ENCODE results near the gene SYCP2. TPM values are rescaled to one million over a fixed set of nuclear protein-coding genes. Genes with fewer than 3 reads are reported as not detected.
"Not testable (repeated sequence)": the region's sequence is repeated elsewhere in the genome, so short reads cannot be mapped to it uniquely, and the experiment has no call there.

Gene SYCP2
- total RNA-seq (2014; rRNA removed; shearing (Covaris generic)), result 0.26 and 0.29 TPM in 2 replicates

DNA sequence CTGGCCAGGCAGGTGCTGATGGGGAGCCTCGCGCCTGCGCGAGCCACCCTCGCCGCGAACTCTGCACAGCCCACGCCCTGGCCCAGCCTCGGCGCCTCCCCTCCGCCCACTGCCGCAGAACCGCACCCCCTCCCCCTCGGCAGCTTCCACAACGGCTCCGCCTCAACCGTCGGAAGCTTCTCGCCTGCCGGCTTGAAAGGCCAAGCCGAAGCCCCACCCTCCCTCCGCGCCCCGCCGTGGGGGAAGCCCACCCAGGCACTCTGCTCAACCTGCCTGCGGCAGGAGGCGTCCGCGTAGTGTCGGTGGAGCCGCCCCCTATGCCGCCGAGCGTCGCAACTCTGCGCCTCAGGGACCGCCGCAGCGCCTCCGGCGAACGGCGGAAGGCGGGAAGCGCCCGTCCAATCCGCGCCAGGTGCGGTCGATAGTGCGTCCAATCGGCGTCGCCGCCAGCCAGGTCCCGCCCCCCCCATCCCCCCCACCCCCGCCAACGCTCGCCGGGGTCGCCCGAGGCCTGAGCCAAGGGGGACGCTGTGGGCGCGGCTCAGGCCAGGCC lies at the start of gene SYCP2:
Gene SYCP2 (minus strand): TSS at position 342 of the 553 bp plus-strand sequence. CDS start 11,224 bp downstream, outside the sequence.
- no peak for DNase-seq (ENCODE audit: low spot score)

DNA sequence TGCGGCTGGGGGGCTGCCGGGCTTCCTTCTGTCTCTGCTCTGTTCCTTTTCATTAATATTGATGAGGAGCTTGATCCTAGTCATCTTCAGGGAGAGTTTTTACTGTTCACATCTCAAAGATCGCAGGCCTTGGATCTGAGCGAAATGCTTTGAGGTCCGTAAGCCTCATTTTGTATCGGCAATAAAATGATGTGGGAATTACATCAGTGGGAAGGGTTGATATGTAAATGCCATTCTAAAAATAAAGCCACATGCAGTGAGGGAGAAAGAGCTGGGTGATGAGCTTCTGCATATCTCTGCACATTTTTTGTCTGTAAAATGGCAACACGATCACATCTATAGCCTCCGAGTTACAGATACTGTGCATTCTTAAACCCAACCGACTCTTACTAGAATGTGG lies 49.6 kb upstream of the SYCP2 start:
- DNase-seq (ENCODE audit: low spot score), result no peak

DNA sequence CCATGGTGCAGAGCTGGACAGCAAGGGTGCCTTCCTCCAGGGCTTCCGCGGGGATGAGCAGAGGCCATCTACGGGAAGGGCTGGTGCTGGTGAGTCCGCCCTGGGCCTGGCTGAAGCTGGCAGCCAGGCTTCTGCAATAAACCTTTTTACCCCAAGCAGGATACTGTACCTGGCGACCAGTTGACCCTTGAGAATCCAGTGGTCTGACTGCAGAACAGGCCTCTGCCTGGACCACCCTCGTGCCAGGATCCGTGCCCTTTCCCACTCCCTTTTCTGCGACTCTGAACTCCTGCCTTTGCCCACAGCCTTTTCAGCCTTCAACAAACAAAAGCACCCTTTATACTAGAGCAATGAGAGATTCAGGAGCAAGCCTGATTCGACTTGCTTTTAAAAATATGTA lies 43.6 kb upstream of the SYCP2 start:
- DNase-seq (ENCODE audit: low spot score), result no peak

DNA sequence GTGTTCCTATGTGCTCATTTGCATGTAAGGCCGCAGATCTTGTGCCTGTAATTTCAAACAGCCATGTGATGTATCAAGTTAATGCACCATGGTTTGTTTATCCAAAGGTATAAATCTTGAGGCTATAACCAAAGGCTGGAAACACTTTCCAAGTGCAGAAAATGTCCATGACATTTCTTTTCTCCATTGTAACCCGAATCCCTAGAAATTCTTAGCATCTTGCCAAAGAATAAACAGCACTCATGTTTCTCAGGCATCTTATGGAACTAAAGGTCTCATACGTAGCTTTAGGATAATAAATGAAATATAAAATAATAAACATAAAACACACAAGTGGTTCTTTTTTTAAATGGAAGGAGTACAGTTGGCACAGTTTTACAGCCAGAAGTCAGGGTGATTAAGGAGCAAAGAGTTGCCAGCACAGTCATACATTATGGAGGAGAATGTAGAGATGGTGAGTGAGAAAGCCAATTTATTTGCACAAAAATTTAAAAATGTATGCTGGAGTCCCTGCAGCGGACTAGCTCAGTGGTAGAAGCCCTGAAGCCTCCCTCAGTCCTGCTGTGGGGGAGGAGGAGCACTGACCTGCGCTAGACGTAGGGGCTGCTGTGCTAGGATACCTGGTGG lies 42.8 kb upstream of the SYCP2 start:
- no peak for DNase-seq (ENCODE audit: low spot score)

- no peak for DNase-seq (ENCODE audit: low spot score)
These were observed 38.8 kb upstream of the SYCP2 start for GRCh38 chr20:59972037-59972801.

DNA sequence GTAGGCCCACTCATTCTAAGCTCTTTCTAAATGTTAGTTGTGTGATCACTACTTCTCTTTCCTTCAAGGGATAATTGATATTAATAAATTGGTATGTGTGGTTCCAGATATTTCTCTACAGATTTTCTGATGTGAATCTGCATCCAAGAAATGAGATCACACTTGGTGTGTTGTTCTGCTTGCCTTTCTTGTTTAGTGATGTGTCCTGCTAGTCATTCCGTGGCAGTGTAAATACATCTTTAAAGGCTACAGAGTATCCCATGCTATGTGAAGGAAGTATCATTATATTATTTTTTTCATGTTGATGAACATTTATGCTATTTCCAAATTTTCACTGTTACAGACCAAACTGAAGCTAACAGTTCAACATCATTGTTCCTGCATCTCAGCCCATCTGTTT lies 38.0 kb upstream of the SYCP2 start:
- no peak for DNase-seq (ENCODE audit: low spot score)

GRCh38 chr20:59966428-59966827 lies 33.0 kb upstream of the SYCP2 start:
- no peak for DNase-seq (ENCODE audit: low spot score)

GRCh38 chr20:59962155-59962554 lies 28.7 kb upstream of the SYCP2 start:
- no peak for DNase-seq (ENCODE audit: low spot score)

GRCh38 chr20:59961423-59961822 lies 28.0 kb upstream of the SYCP2 start:
- no peak for DNase-seq (ENCODE audit: low spot score)

DNA sequence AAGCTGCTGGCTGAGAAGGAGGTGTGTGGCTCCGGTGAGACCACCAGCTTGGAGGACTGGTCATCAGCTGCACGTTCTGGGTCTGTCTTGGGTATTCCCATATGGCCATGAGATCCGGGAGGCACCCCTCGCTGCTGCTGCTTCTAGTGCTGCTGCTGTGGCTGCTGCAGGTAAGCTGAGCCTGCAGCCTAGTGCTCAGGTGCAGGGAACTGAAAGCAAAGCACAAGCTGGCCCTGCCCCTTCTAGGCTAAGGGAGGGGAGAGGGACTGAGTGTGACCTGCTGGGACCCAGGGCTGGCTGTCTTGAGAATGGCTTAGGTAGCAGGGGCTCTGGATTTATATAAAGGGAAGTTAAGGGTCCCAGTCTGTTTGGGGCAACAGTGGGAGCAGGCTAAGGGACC lies 25.2 kb upstream of the SYCP2 start:
- DNase-seq (ENCODE audit: low spot score), result no peak

- no peak for DNase-seq (ENCODE audit: low spot score)
These were observed 24.7 kb upstream of the SYCP2 start, which contains the start of gene CDH26 for GRCh38 chr20:59958123-59958522. CDH26 (plus strand) TSS chr20:59958423; CDS start chr20:59958727, 304 bp downstream.

DNA sequence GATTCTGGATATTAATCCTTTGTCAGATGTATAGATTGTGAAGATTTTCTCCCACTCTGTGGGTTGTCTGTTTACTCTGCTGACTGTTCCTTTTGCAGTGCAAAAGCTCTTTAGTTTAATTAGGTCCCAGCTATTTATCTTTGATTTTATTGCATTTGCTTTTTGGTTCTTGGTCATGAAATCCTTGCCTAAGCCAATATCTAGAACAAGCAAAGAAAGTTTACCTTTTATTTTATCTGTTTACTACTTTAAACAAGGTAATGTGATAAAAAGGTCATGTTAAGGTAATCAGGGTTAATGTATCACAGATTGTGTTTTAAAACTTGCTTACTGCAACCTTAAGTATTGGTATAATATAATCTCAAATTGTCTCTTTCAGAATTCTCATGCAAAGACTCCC lies 24.1 kb upstream of the SYCP2 start:
- not testable (repeated sequence) for DNase-seq (ENCODE audit: low spot score)

DNA sequence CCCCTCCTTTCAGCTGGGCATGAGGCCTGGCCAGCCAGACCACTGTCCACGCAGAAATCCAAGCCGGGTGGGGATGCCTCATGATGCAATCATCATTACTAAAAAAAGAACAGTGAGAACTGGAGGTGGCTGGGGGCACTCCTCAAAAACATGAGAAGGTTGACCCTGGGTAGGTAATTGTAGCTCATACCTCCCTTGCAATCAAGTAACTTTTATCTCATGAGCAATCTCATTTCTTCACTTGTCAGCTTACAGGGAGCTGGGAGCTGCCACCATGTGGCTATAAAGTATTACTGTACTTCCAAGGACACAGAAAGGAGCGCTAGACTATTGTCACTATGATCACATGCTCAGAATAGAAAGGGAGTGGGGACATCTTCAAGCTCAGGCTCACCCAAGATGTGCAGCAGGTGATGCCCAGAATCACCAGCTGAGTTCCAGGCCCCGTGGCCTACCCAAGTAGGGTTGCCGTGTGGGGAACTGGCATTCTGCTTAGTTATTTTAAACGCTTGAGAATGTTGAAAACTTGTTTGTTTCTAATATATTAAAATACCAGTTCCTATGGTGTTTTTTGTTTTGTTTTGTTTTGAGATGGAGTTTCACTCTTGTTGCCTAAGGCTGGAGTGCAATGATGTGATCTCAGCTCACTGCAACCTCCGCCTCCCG lies 21.8 kb upstream of the SYCP2 start:
- DNase-seq (ENCODE audit: low spot score), result peak; percentile 11

DNA sequence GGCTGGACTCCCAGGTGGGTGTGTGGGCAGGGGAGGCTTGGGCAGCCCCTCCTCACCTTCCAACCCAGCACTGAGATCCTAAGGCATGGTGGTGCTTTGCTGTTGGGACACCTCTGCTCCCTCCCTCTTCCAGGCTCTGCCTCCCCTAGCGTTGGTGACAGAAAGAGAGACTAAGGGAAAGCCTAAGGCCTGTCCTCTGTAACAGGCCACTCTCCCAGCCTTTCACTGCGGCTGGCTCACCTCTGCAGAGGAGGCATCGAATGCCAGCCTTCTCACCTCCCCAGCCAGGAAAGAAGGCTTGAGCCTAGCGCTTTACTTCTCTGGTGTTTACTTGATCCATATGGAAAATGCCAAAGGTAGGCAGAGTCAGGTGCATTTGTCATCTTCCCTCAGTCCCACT lies 21.3 kb upstream of the SYCP2 start:
- no peak for DNase-seq (ENCODE audit: low spot score)

GRCh38 chr20:59949911-59950310 lies 16.5 kb upstream of the SYCP2 start:
- DNase-seq (ENCODE audit: low spot score), result no peak

DNA sequence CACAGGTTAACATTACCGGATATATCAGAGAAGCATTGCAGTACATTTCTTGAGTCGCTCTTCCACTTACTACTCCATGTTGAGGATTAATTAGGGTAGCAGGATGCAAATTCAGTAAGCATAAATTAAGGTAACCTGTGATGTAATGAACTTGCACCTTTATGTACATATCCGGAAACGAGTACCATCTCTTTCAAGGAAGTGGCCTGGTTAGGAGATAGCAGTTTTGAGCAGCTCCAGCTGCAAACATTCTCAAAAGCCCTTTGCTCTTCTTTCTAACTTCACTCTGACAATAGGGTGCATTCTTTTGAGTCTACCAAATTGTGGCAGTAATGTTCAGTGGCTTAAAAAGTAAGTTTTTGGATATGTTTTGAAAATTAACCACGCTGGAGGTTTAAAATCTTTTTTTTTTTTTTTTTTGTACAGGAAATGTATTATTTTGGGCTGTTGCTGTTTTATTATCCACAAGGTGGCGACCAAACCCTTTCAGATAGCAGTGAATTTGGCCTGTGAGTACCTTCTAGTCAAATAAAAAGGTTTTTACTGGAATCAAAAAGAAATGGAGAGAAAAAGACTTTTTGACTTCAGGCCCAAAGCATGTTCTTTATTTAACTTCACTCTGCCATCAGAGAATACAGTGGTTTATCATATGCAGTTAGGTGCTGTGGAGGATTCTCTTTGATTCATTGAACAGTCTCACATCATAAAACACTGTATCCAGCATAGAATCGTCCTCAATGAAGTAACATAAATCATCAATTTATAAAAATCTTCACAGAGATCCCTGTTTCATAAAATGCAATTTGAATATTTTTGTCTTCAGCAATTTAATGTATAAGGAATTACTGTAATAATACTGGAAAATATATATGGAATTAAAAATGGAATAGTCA lies 15.6 kb upstream of the SYCP2 start:
- DNase-seq (ENCODE audit: low spot score), result peak; percentile 47

DNA sequence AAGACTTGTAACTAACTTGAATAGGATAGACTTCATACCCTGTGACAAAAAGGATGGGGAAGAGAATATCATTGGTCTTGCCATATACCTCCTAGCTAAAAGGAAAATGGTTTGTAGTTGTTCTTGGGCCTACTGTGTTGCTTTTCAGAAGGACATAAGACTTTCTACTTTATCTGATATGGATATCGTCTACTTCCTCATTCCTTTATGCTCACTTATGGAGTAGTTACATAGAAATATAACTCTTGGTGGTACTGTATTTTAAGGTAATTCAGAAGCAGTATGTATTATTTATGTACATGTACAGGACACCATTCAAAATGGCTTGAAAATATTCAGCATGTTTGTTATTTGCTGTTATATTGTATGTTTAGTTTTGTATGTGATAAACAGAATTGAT lies 14.8 kb upstream of the SYCP2 start:
- no peak for DNase-seq (ENCODE audit: low spot score)

DNA sequence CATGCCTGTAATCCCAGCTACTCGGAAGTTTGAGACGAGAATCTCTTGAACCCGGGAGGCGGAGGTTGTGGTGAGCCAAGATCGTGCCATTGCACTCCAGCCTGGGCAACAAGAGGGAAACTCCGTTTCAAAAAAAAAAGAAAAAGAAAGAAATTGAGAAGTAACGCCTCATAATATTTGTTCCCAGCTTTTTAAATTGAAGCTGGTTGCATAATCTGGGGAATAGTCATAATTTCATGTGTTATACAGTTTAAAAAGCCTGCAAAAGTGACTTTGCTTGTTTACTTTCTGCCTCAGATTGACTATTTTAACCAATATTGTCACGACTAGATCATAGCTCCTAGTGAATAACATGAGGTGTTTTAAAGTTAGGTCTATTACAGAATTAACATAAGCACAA lies 13.9 kb upstream of the SYCP2 start:
- DNase-seq (ENCODE audit: low spot score), result no peak

- no peak for DNase-seq (ENCODE audit: low spot score)
These were observed 12.3 kb upstream of the SYCP2 start for GRCh38 chr20:59945731-59946130.

- DNase-seq (ENCODE audit: low spot score), result no peak
These were observed 11.7 kb upstream of the SYCP2 start for GRCh38 chr20:59945175-59945574.

GRCh38 chr20:59944726-59945125 lies 11.3 kb upstream of the SYCP2 start:
- DNase-seq (ENCODE audit: low spot score), result no peak

All from A172 (cell line).